SW480 (cell line): ENCODE data around the gene DBP.

Experiments used
- DNase-seq: peaks from one replicate; pipeline ENCODE4 v3.0.0-alpha.2; 2016; ENCODE audit warnings: low spot score

DBP gene

GRCh38 chr19:48627201-48627864, 9.8 kb downstream of the DBP start:
- DNase-seq, result peak; percentile 98

GRCh38 chr19:48625891-48626327, 11.3 kb downstream of the DBP start:
- DNase-seq, result no peak

- no peak for DNase-seq
Measured at GRCh38 chr19:48624791-48625723, 12.1 kb downstream of the DBP start.

- peak; percentile 98 for DNase-seq
Measured at GRCh38 chr19:48624067-48624594, 13.0 kb downstream of the DBP start.

- no peak for DNase-seq
Measured at GRCh38 chr19:48623556-48624066, 13.6 kb downstream of the DBP start.

GRCh38 chr19:48619692-48620585, 17.2 kb downstream of the DBP start:
- DNase-seq, result no peak

- DNase-seq, result peak; percentile 100
Measured at GRCh38 chr19:48618916-48619691, 18.1 kb downstream of the DBP start, which contains the start of the genes RPL18 and SPHK2. RPL18 (minus strand) TSS chr19:48619178; CDS start chr19:48619143, 35 bp downstream. SPHK2 (plus strand) TSS chr19:48619506; CDS start chr19:48620515, 1,009 bp downstream.

GRCh38 chr19:48618278-48618915, 18.8 kb downstream of the DBP start:
- no peak for DNase-seq

GRCh38 chr19:48617146-48617937, 19.8 kb downstream of the DBP start:
- DNase-seq, result no peak

GRCh38 chr19:48616491-48617056, 20.6 kb downstream of the DBP start:
- DNase-seq, result no peak

- DNase-seq, result no peak
Measured at GRCh38 chr19:48616041-48616436, 21.1 kb downstream of the DBP start.

- DNase-seq, result no peak
Measured at GRCh38 chr19:48615231-48616040, 21.7 kb downstream of the DBP start.

- peak; percentile 85 for DNase-seq
Measured at GRCh38 chr19:48614436-48615230, 22.5 kb downstream of the DBP start, which contains the start of gene FAM83E. FAM83E (minus strand) TSS chr19:48615076; CDS start chr19:48613372, 1,704 bp downstream.

GRCh38 chr19:48613852-48614435, 23.2 kb downstream of the DBP start:
- DNase-seq, result no peak

GRCh38 chr19:48613024-48613851, 23.9 kb downstream of the DBP start:
- DNase-seq, result no peak

GRCh38 chr19:48611872-48612271, 25.3 kb downstream of the DBP start:
- no peak for DNase-seq
